Liver (tissue), 9 donors: ENCODE data around the gene BLOC1S2. TPM values are rescaled to one million over a fixed set of nuclear protein-coding genes. Genes with fewer than 3 reads are reported as not detected.

ENCODE experiments used
- DNase-seq: peaks from one replicate; pipeline ENCODE4 v3.0.0-alpha.2; 2017; ENCODE audit warnings: low spot score
- H3K27ac ChIP-seq, 2 donors: one replicate each; pipeline ENCODE4 v1.7.0; 2013; ENCODE audit warnings: inconsistent platforms in 2 of 2, low read length in 2 of 2, control low read depth in 1 of 2, low read depth in 1 of 2, mild to moderate bottlenecking in 1 of 2
- H3K27me3 ChIP-seq, 4 donors: one replicate each; pipeline versions ENCODE4 v1.6.1 to v1.7.0; 2013; ENCODE audit warnings: low read length in 3 of 4, inconsistent platforms in 1 of 4, mild to moderate bottlenecking in 1 of 4, moderate library complexity in 1 of 4; ENCODE audit not compliant: control insufficient read depth in 4 of 4, insufficient read depth in 4 of 4
- H3K36me3 ChIP-seq, 4 donors: one replicate each; pipeline versions ENCODE4 v1.6.1 to v1.7.0; 2013; ENCODE audit warnings: low read length in 3 of 4, mild to moderate bottlenecking in 3 of 4, low read depth in 1 of 4, moderate library complexity in 1 of 4; ENCODE audit not compliant: control insufficient read depth in 4 of 4, insufficient read depth in 3 of 4
- H3K4me1 ChIP-seq, 4 donors: one replicate each; pipeline versions ENCODE4 v1.6.1 to v1.7.0; 2013; ENCODE audit warnings: low read length in 3 of 4, mild to moderate bottlenecking in 3 of 4, moderate library complexity in 1 of 4; ENCODE audit not compliant: control insufficient read depth in 4 of 4, insufficient read depth in 4 of 4
- H3K4me3 ChIP-seq, 3 donors: one replicate each; pipeline versions ENCODE4 v1.6.1 to v1.7.0; 2013; ENCODE audit warnings: low read length in 3 of 3, control low read depth in 1 of 3, low read depth in 1 of 3, mild to moderate bottlenecking in 1 of 3
- H3K9ac ChIP-seq, 2 donors: one replicate each; pipeline ENCODE4 v1.7.0; 2013; ENCODE audit warnings: low read length in 2 of 2, mild to moderate bottlenecking in 2 of 2, moderate library complexity in 2 of 2, control low read depth in 1 of 2, low read depth in 1 of 2
- H3K9me3 ChIP-seq, 4 donors: one replicate each; pipeline versions ENCODE4 v1.6.1 to v1.7.0; 2013; ENCODE audit warnings: low read length in 3 of 4; ENCODE audit not compliant: control insufficient read depth in 4 of 4
- EGR1 ChIP-seq, 2 donors: IDR thresholded peaks; 2 replicates each; pipeline ENCODE4 v1.6.1; 2016 to 2018; ENCODE audit warnings: antibody characterized with exemption in 2 of 2, low read depth in 2 of 2
- FOXA1 ChIP-seq: IDR thresholded peaks from 2 replicates; pipeline ENCODE4 v1.6.1; 2016; ENCODE audit warnings: antibody characterized with exemption
- FOXA2 ChIP-seq: IDR thresholded peaks from 2 replicates; pipeline ENCODE4 v1.6.1; 2016; ENCODE audit warnings: antibody characterized with exemption
- GABPA ChIP-seq, 2 donors: IDR thresholded peaks in 1 of 2; conservative IDR thresholded peaks in 1 of 2; 2 replicates each; pipeline ENCODE4 v1.6.1; 2016; ENCODE audit warnings: antibody characterized with exemption in 2 of 2, mild to moderate bottlenecking in 1 of 2, moderate library complexity in 1 of 2
- HNF4A ChIP-seq, 2 donors: conservative IDR thresholded peaks; 2 replicates each; pipeline ENCODE4 v1.6.1; 2016; ENCODE audit warnings: antibody characterized with exemption in 2 of 2, mild to moderate bottlenecking in 2 of 2
- HNF4G ChIP-seq: IDR thresholded peaks from 2 replicates; pipeline ENCODE4 v1.6.1; 2016; ENCODE audit warnings: antibody characterized with exemption
- JUND ChIP-seq, 2 donors: IDR thresholded peaks; 2 replicates each; pipeline ENCODE4 v1.6.1; 2016; ENCODE audit warnings: antibody characterized with exemption in 2 of 2
- NR2F2 ChIP-seq: IDR thresholded peaks from 2 replicates; pipeline ENCODE4 v1.6.1; 2016; ENCODE audit warnings: antibody characterized with exemption
- RXRA ChIP-seq, 2 donors: IDR thresholded peaks; 2 replicates each; pipeline ENCODE4 v1.6.1; 2017 to 2018; ENCODE audit warnings: antibody characterized with exemption in 2 of 2, mild to moderate bottlenecking in 1 of 2
- SP1 ChIP-seq: IDR thresholded peaks from 2 replicates; pipeline ENCODE4 v1.6.1; 2018; ENCODE audit warnings: antibody characterized with exemption, mild to moderate bottlenecking
- TAF1 ChIP-seq: conservative IDR thresholded peaks from 2 replicates; pipeline ENCODE4 v1.6.1; 2016; ENCODE audit warnings: antibody characterized with exemption, mild to moderate bottlenecking
- YY1 ChIP-seq: IDR thresholded peaks from 2 replicates; pipeline ENCODE4 v1.6.1; 2016; ENCODE audit warnings: antibody characterized with exemption, mild to moderate bottlenecking
- WGBS: extraction: QIAGEN DNeasy Blood & Tissue Kit; methylation state at CpG from one replicate; pipeline ENCODE4 v1.1.7; 2013; 5-methylcytosine and 5-hydroxymethylcytosine counted together
- polyA plus RNA-seq, 2 donors: library from polyadenylated mRNA; stranded (reverse) in 1 of 2; unstranded in 1 of 2; fragments of 200-250 nt in 1 of 2; fragments of >200 nt in 1 of 2; fragmentation: Nextera tagmentation in 1 of 2; extraction: Ambion mirVana in 1 of 2; gene quantifications; one replicate each; pipeline versions ENCODE4 v1.2.1 to v1.2.3, GENCODE V29; 2013 to 2015
- total RNA-seq, 2 donors: library from RNA; depleted of rRNA; stranded (reverse); fragments of >200 nt; gene quantifications; one replicate each; pipeline ENCODE4 v1.2.3, GENCODE V29; 2014
- TF ChIP-seq, protein P1 (sequence below): fragments of 150-350 bp; IDR thresholded peaks from 2 replicates; pipeline ENCODE4 v1.5.1; 2017; ENCODE audit warnings: improper control_type of control experiment, low read depth, low read length; ENCODE audit not compliant: missing input control
- TF ChIP-seq, protein P2 (sequence below): IDR thresholded peaks from 2 replicates; pipeline ENCODE4 v1.6.1; 2016; ENCODE audit warnings: antibody characterized with exemption
- TF ChIP-seq, protein P3 (sequence below): IDR thresholded peaks from 2 replicates; pipeline ENCODE4 v1.6.1; 2016; ENCODE audit warnings: antibody characterized with exemption
- TF ChIP-seq, protein P4 (sequence below): IDR thresholded peaks from 2 replicates; pipeline ENCODE4 v1.6.1; 2016; ENCODE audit warnings: antibody characterized with exemption, mild to moderate bottlenecking
- TF ChIP-seq, protein P5 (sequence below): IDR thresholded peaks from 2 replicates; pipeline ENCODE4 v1.6.1; 2016; ENCODE audit warnings: antibody characterized with exemption
- donor health status: healthy.
- donor health status: healthy.
- donor health status: healthy.
- donor health status: healthy.
- donor health status: healthy.

BLOC1S2 gene
- total and polyA plus RNA-seq, 4 donors: 10.7 to 25.5 (median 22.0) TPM

DNA sequence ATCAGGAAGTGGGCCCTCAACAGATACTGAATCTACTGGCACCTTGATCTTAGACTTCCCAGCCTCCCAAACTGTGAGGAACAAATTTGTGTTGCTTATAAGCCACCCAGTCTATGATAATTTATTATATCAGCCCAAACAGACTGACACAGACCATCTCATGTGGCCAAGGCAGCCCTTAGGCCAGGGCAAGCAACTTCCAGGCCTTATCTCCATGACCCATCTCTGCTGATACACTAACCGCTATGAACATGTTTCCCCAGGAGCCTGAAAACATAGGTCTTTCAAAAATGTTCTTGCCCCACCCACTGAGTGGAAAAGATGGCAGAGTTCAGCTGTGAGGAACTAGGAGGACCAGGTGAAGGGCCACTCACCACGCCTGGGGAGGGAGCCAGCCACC lies 3.2 kb upstream of the BLOC1S2 start:
- Histone ChIP-seq H3K36me3 (no peaks in the 10 kb centered on the region), H3K27ac (no peak overlapping the region), H3K9ac (no peak overlapping the region), H3K9me3 (no peaks in the 10 kb centered on the region), H3K4me1 (peaks cover 8 to 24% (median 13%) of the 10 kb centered on the region in 4 donors), H3K4me3 (no peak overlapping the region), H3K27me3 (no peaks in the 10 kb centered on the region)
- no peak for DNase-seq
- 89% methylated on average over 2 of the region's 2 CpGs for WGBS
- TF ChIP-seq SP1 (no peak), YY1 (no peak), GABPA (IDR thresholded peaks at IDR 0.05 in 1 of 2, conservative IDR thresholded peaks at IDR 0.05 in 1 of 2) (no peak), JUND (IDR thresholded peaks at IDR 0.05) (no peak)
- TF ChIP-seq, protein P1, sequence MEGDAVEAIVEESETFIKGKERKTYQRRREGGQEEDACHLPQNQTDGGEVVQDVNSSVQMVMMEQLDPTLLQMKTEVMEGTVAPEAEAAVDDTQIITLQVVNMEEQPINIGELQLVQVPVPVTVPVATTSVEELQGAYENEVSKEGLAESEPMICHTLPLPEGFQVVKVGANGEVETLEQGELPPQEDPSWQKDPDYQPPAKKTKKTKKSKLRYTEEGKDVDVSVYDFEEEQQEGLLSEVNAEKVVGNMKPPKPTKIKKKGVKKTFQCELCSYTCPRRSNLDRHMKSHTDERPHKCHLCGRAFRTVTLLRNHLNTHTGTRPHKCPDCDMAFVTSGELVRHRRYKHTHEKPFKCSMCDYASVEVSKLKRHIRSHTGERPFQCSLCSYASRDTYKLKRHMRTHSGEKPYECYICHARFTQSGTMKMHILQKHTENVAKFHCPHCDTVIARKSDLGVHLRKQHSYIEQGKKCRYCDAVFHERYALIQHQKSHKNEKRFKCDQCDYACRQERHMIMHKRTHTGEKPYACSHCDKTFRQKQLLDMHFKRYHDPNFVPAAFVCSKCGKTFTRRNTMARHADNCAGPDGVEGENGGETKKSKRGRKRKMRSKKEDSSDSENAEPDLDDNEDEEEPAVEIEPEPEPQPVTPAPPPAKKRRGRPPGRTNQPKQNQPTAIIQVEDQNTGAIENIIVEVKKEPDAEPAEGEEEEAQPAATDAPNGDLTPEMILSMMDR: no peak

DNA sequence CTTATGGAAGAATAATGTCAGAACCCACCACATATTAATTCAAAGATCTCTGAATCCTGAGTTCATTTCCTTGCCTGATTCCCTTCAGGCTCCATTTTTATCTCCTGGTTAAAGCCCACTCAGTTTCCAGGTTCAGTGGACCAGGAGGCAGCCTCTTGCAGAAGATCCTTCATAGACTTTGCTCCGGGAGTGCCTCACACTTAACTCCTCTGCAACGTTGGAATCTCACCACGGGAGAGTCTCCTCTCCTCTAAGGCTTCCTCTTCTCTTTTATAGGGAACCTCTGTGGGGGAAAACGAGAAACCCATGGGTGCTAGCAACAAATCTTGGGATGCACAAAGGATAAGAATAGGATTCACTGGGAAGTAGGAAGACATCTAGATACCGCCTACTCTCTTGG lies 1.7 kb upstream of the BLOC1S2 start:
- DNase-seq: no peak
- H3K4me1 ChIP-seq: peaks cover 8 to 24% (median 13%) of the 10 kb centered on the region in 4 donors
- WGBS: 80% methylated on average over 5 of the region's 5 CpGs
- H3K4me3 ChIP-seq: no peak overlapping the region
- H3K36me3 ChIP-seq: no peaks in the 10 kb centered on the region
- H3K9me3 ChIP-seq: no peaks in the 10 kb centered on the region
- H3K27ac ChIP-seq: no peak overlapping the region
- H3K27me3 ChIP-seq: no peaks in the 10 kb centered on the region
- no peak overlapping the region for H3K9ac ChIP-seq
- TF ChIP-seq, protein P2, sequence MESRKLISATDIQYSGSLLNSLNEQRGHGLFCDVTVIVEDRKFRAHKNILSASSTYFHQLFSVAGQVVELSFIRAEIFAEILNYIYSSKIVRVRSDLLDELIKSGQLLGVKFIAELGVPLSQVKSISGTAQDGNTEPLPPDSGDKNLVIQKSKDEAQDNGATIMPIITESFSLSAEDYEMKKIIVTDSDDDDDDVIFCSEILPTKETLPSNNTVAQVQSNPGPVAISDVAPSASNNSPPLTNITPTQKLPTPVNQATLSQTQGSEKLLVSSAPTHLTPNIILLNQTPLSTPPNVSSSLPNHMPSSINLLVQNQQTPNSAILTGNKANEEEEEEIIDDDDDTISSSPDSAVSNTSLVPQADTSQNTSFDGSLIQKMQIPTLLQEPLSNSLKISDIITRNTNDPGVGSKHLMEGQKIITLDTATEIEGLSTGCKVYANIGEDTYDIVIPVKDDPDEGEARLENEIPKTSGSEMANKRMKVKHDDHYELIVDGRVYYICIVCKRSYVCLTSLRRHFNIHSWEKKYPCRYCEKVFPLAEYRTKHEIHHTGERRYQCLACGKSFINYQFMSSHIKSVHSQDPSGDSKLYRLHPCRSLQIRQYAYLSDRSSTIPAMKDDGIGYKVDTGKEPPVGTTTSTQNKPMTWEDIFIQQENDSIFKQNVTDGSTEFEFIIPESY: no peak
- no peak for TF ChIP-seq NR2F2
- TF ChIP-seq HNF4G: no peak
- TF ChIP-seq RXRA (IDR thresholded peaks at IDR 0.05): no peak
- no peak for TF ChIP-seq FOXA1
- no peak for TF ChIP-seq FOXA2
- TF ChIP-seq, protein P3, sequence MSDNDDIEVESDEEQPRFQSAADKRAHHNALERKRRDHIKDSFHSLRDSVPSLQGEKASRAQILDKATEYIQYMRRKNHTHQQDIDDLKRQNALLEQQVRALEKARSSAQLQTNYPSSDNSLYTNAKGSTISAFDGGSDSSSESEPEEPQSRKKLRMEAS: no peak
- TF ChIP-seq, protein P4, sequence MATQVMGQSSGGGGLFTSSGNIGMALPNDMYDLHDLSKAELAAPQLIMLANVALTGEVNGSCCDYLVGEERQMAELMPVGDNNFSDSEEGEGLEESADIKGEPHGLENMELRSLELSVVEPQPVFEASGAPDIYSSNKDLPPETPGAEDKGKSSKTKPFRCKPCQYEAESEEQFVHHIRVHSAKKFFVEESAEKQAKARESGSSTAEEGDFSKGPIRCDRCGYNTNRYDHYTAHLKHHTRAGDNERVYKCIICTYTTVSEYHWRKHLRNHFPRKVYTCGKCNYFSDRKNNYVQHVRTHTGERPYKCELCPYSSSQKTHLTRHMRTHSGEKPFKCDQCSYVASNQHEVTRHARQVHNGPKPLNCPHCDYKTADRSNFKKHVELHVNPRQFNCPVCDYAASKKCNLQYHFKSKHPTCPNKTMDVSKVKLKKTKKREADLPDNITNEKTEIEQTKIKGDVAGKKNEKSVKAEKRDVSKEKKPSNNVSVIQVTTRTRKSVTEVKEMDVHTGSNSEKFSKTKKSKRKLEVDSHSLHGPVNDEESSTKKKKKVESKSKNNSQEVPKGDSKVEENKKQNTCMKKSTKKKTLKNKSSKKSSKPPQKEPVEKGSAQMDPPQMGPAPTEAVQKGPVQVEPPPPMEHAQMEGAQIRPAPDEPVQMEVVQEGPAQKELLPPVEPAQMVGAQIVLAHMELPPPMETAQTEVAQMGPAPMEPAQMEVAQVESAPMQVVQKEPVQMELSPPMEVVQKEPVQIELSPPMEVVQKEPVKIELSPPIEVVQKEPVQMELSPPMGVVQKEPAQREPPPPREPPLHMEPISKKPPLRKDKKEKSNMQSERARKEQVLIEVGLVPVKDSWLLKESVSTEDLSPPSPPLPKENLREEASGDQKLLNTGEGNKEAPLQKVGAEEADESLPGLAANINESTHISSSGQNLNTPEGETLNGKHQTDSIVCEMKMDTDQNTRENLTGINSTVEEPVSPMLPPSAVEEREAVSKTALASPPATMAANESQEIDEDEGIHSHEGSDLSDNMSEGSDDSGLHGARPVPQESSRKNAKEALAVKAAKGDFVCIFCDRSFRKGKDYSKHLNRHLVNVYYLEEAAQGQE: no peak
- TF ChIP-seq, protein P1: no peak
- TF ChIP-seq, protein P5, sequence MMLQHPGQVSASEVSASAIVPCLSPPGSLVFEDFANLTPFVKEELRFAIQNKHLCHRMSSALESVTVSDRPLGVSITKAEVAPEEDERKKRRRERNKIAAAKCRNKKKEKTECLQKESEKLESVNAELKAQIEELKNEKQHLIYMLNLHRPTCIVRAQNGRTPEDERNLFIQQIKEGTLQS: no peak
- TF ChIP-seq SP1: no peak
- no peak for TF ChIP-seq EGR1 (IDR thresholded peaks at IDR 0.05; ENCODE audit: low read depth in 2 of 2)
- no peak for TF ChIP-seq TAF1
- TF ChIP-seq JUND (IDR thresholded peaks at IDR 0.05): no peak
- TF ChIP-seq YY1: no peak
- TF ChIP-seq HNF4A (conservative IDR thresholded peaks at IDR 0.05): no peak
